Uterus (tissue), 2 donors: ENCODE data around the gene LHX6.

Experiments used
- POLR2A ChIP-seq, 2 donors: fragments of 450-650 bp; IDR thresholded peaks; one replicate each; pipeline ENCODE4 v1.6.1; 2016; ENCODE audit warnings: antibody characterized with exemption in 2 of 2, mild to moderate bottlenecking in 1 of 2, moderate library complexity in 1 of 2
- TF ChIP-seq, protein P1 (sequence below), 4 experiments: fragments of 200-600 bp in 2 of 4; fragments of 450-650 bp in 2 of 4; sonication (generic) in 2 of 4; IDR thresholded peaks; one replicate each; pipeline ENCODE4 v1.5.1; 2016 to 2019; ENCODE audit warnings: antibody characterized with exemption in 4 of 4, mild to moderate bottlenecking in 2 of 4, moderate library complexity in 1 of 4

GRCh38 chr9:122195875-122196274 is 32.9 kb downstream of the LHX6 start:
- no peak for TF ChIP-seq POLR2A (IDR thresholded peaks at IDR 0.05)
- TF ChIP-seq, protein P1, sequence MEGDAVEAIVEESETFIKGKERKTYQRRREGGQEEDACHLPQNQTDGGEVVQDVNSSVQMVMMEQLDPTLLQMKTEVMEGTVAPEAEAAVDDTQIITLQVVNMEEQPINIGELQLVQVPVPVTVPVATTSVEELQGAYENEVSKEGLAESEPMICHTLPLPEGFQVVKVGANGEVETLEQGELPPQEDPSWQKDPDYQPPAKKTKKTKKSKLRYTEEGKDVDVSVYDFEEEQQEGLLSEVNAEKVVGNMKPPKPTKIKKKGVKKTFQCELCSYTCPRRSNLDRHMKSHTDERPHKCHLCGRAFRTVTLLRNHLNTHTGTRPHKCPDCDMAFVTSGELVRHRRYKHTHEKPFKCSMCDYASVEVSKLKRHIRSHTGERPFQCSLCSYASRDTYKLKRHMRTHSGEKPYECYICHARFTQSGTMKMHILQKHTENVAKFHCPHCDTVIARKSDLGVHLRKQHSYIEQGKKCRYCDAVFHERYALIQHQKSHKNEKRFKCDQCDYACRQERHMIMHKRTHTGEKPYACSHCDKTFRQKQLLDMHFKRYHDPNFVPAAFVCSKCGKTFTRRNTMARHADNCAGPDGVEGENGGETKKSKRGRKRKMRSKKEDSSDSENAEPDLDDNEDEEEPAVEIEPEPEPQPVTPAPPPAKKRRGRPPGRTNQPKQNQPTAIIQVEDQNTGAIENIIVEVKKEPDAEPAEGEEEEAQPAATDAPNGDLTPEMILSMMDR (IDR thresholded peaks at IDR 0.05) = no peak
